ENCODE data around the gene PGM2. TPM values are rescaled to one million over a fixed set of nuclear protein-coding genes. Genes with fewer than 3 reads are reported as not detected.
A peak's percentile ranks its signal among the peaks of the same experiment; 100 is the strongest.

The PGM2 gene
- total and polyA plus RNA-seq, 10 of the 15 experiments (the other 5 are each of a cell fraction or from before 2014, with no cell fraction given): 11.9 to 41.7 (median 37.1) TPM

- BruUV-seq (replicated peaks): no TSS peak
- ChIA-PET CTCF (interaction anchor here (1.1 to 2.7 kb wide), 4 partner anchors 8 to 191 kb away, joined by 3 to 27 read pairs (median 4); no protein-coding TSS in a partner anchor), POLR2A (interaction anchor here (0.6 kb wide), 1 partner anchor 130 kb away, joined by 3 read pairs; no protein-coding TSS in a partner anchor), RAD21 (ENCODE audit: unreplicated experiment) (interaction anchor here (1.2 kb wide), 1 partner anchor 190 kb away, joined by 6 read pairs; no protein-coding TSS in a partner anchor), SMC1A (ENCODE audit: uncharacterized antibody, unreplicated experiment) (interaction anchor here (1.5 kb wide), 1 partner anchor 180 kb away, joined by 4 read pairs; no protein-coding TSS in a partner anchor)
- peak; percentile 53; the same call in 1 of the 2 replicates for TF ChIP-seq SMC3 (IDR thresholded peaks at IDR 0.05; ENCODE audit: borderline replicate concordance, low read length)
- peak; percentile 58 to 59 (median 59); a peak in 5 of 6 replicates for TF ChIP-seq CTCF (IDR thresholded peaks at IDR 0.05 in 2 of 3, conservative IDR thresholded peaks at IDR 0.05 in 1 of 3; ENCODE audit: control insufficient read depth in 2 of 3, extremely low read depth in 1 of 3, insufficient read depth in 1 of 3, low read depth in 3 of 3, low read length in 3 of 3)
- TF ChIP-seq RAD21 (IDR thresholded peaks at IDR 0.05; ENCODE audit: insufficient read depth, low read depth, low read length): peak; percentile 87
- no peak for TF ChIP-seq PML (IDR thresholded peaks at IDR 0.05; ENCODE audit: low read length)
- peak; percentile 56; the same call in 1 of the 2 replicates for TF ChIP-seq YY1 (IDR thresholded peaks at IDR 0.05; ENCODE audit: low read depth, low read length)
- H3K4me3 ChIP-seq: no peak overlapping the region
- H3K36me3 ChIP-seq (ENCODE audit: control insufficient read depth in 2 of 2, insufficient read depth in 2 of 2, low read length in 1 of 2): no peaks in the 10 kb centered on the region
- H3K79me2 ChIP-seq (ENCODE audit: control insufficient read depth, insufficient read depth, low read length): no peaks in the 10 kb centered on the region
- no peak for DNase-seq (ENCODE audit: low read depth, low spot score)
- intact Hi-C loops (cut with micrococcal nuclease; ENCODE audit: unreplicated experiment): loop anchor here (1.0 to 2.0 kb wide), 2 partner anchors 190 to 341 kb away; a partner anchor contains a TSS
- H3K4me2 ChIP-seq (ENCODE audit: control insufficient read depth, insufficient read depth): no peak overlapping the region
- no peaks in the 10 kb centered on the region for H3K27me3 ChIP-seq (replicated peaks in 1 of 2; ENCODE audit: control insufficient read depth in 2 of 2, insufficient read depth in 2 of 2, low read length in 1 of 2)
- no peaks in the 10 kb centered on the region; the same call in 2 of the 3 replicates for H3K9me3 ChIP-seq (replicated peaks; ENCODE audit: control insufficient read depth, insufficient read depth, low read length)
- ATAC-seq: peak; percentile 79
- no peaks in the 10 kb centered on the region for H3K4me1 ChIP-seq (ENCODE audit: control insufficient read depth, insufficient read depth, low read length)
- H3K27ac ChIP-seq (ENCODE audit: control insufficient read depth, insufficient read depth): no peak overlapping the region
- in situ Hi-C loops (cut with MboI): no loop called here
- H2AFZ ChIP-seq (ENCODE audit: control insufficient read depth, low read depth, low read length): no peak overlapping the region
- no peak for FAIRE-seq
- no peaks in the 10 kb centered on the region for H4K20me1 ChIP-seq (ENCODE audit: control insufficient read depth, insufficient read depth)
- no peak overlapping the region for H3K9ac ChIP-seq (ENCODE audit: control insufficient read depth, insufficient read depth, low read length)
Measured at GRCh38 chr4:37793562-37793961, 32.9 kb upstream of the PGM2 start.
